Bronchial epithelial cell (primary cell): ENCODE measurements around the gene SCAMP4. TPM values are rescaled to one million over a fixed set of nuclear protein-coding genes. Genes with fewer than 3 reads are reported as not detected.

ENCODE experiments used
- DNase-seq: peaks from one replicate; pipeline ENCODE4 v3.0.0-alpha.2; 2010; ENCODE audit warnings: low read depth
- FAIRE-seq: peaks from 2 replicates; lab custom pipeline; 2011; peaks lifted over from hg19 to GRCh38; lab: Jason Lieb, UNC
- H3K27me3 ChIP-seq: 2 replicates; pipeline ENCODE4 v1.5.1; 2011; ENCODE audit warnings: low read length; ENCODE audit not compliant: control insufficient read depth, insufficient read depth
- H3K36me3 ChIP-seq: 2 replicates; pipeline ENCODE4 v1.5.1; 2011; ENCODE audit warnings: low read length; ENCODE audit not compliant: control insufficient read depth, insufficient read depth
- H3K4me3 ChIP-seq: 2 replicates; pipeline ENCODE4 v1.5.1; 2011; ENCODE audit warnings: mild to moderate bottlenecking, low read depth, low read length, control low read depth
- total RNA-seq: library from RNA; depleted of rRNA; stranded (reverse); fragments of >200 nt; gene quantifications from 2 replicates; pipeline ENCODE4 v1.2.1, GENCODE V29; 2014
- TF ChIP-seq, protein P1 (sequence below): IDR thresholded peaks from 2 replicates; pipeline ENCODE4 v1.5.1; 2011; ENCODE audit warnings: mild to moderate bottlenecking, moderate library complexity, low read length, control low read depth, inconsistent platforms; ENCODE audit not compliant: insufficient read depth, severe bottlenecking

The SCAMP4 gene
- total RNA-seq, 1 donor from 2014 or later: 14.2 TPM

DNA sequence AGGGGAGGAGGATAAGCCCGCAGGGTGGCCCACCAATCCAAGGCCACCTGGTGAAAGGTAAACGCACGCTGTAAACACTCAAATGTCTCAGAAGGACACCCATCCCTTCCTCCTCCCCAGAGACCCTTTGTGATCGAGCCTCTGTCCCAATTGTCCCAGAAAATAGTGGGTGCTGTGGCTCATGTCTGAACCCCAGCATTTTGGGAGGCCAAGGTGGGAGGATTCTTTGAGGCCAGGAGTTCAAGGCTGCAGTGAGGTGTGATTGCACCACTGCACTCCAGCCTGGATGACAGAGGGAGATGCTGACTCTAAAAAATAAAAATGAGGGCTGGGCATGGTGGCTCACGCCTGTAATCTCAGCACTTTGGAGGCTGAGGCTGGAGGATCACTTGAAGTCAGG is 16.8 kb upstream of the SCAMP4 start:
- H3K27me3 ChIP-seq: no peaks in the 10 kb centered on the region
- H3K36me3 ChIP-seq: no peaks in the 10 kb centered on the region
- TF ChIP-seq, protein P1, sequence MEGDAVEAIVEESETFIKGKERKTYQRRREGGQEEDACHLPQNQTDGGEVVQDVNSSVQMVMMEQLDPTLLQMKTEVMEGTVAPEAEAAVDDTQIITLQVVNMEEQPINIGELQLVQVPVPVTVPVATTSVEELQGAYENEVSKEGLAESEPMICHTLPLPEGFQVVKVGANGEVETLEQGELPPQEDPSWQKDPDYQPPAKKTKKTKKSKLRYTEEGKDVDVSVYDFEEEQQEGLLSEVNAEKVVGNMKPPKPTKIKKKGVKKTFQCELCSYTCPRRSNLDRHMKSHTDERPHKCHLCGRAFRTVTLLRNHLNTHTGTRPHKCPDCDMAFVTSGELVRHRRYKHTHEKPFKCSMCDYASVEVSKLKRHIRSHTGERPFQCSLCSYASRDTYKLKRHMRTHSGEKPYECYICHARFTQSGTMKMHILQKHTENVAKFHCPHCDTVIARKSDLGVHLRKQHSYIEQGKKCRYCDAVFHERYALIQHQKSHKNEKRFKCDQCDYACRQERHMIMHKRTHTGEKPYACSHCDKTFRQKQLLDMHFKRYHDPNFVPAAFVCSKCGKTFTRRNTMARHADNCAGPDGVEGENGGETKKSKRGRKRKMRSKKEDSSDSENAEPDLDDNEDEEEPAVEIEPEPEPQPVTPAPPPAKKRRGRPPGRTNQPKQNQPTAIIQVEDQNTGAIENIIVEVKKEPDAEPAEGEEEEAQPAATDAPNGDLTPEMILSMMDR: no peak
- DNase-seq (no peak), FAIRE-seq (no peak)
- no peak overlapping the region for H3K4me3 ChIP-seq

DNA sequence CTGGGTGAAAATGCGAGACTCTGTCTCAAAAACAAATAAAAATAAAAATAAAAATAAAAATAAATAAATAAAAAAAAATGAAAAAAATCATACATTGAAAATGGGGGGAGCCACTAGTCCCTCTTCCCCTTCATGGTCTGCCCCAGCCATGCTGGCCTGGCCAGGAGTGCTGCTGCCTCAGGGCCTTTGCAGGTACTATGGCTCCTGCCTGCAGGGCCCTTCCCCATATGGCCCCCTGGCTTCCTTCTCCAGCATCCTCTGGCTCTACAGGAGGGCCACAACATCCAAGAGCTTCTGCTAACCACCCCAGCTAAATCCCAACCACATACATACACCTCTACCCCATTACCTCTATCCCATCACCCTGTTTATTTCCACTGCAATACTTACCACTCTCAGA is 15.3 kb upstream of the SCAMP4 start:
- no peaks in the 10 kb centered on the region for H3K27me3 ChIP-seq
- no peak for FAIRE-seq
- no peaks in the 10 kb centered on the region for H3K36me3 ChIP-seq
- no peak for DNase-seq
- TF ChIP-seq, protein P1: no peak
- no peak overlapping the region for H3K4me3 ChIP-seq

DNA sequence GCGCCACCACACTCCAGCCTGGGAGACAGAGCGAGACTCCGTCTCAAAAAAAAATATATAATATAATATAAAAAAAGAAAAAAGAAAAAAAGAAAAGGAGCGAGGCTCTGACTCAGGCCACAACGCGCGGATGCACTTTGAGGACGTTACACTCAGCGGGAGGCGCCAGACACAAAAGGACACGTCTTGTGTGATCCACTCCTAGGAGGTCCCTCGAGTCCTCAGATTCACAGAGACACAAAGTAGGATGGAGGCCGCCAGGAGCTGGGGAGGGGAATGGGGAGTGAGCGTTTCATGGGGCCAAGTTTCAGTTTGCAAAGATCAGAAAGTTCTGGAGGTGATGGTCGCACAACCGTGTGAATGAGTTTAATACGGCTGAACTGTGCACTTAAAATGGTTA is 11.4 kb upstream of the SCAMP4 start:
- H3K4me3 ChIP-seq: no peak overlapping the region
- H3K36me3 ChIP-seq: no peaks in the 10 kb centered on the region
- TF ChIP-seq, protein P1: no peak
- no peaks in the 10 kb centered on the region for H3K27me3 ChIP-seq
- DNase-seq (no peak), FAIRE-seq (no peak)

DNA sequence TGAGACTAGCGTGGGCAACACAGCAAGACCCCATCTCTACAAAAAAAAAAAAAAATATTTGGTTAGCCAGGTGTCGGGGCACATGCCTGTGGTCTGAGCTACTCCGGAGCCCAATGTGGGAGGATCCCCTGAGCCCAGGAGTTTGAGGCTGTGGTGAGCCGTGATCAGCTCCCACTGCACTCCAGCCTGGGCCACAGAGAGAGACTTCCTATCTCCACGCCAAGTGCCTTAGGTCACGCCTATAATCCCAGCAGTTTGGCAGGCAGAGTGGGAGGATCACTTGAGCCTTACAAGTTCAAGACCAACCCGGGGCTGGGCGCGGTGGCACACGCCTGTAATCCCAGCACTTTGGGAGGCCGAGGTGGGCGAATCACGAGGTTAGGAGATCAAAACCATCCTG is 8.7 kb upstream of the SCAMP4 start:
- DNase-seq (no peak), FAIRE-seq (no peak)
- no peaks in the 10 kb centered on the region for H3K36me3 ChIP-seq
- no peak overlapping the region for H3K4me3 ChIP-seq
- no peaks in the 10 kb centered on the region for H3K27me3 ChIP-seq
- TF ChIP-seq, protein P1: no peak

DNA sequence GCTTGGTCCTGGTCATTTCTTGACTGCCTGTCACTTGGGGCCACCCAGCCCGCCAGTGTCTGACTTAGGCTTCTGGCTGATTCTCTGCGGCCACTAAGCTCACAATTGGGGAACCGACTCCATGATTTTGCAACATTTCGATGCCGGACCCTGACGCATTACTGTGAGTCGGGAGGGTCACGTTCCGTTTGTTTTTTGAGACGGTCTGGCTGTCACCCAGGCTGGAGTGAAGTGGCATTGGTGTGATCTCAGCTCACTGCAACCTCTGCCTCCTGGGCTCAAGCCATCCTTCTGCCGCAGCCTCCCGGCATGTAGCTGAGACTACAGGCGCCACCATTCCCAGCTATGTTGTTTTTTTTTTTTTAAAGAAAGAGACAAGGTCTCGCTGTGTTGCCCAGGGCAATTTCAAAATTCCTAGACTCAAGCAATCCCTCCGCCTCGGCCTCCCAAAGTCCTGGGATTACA is 3.2 kb upstream of the SCAMP4 start:
- FAIRE-seq (no peak), DNase-seq (no peak)
- no peaks in the 10 kb centered on the region for H3K27me3 ChIP-seq
- H3K36me3 ChIP-seq: no peaks in the 10 kb centered on the region
- TF ChIP-seq, protein P1: no peak
- H3K4me3 ChIP-seq: no peak overlapping the region

DNA sequence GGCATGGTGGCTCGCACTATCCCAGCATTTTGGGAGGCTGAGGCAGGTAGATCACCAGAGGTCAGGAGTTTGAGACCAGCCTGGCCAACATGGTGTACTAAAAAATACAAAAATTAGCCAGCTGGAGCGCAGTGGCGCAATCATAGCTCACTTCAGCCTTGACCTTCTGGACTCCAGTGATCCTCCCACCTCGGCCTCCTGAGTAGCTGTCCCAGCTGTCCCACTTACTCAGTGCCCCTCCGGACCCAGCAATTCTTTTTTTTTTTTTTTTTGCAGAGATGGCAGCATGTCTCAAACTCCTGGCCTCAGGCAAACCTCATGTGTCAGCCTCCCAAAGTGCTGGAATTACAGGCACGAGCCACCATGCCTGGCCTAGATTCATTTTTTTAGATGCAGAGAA is 2.3 kb upstream of the SCAMP4 start:
- Histone ChIP-seq H3K36me3 (no peaks in the 10 kb centered on the region), H3K4me3 (no peak overlapping the region), H3K27me3 (no peaks in the 10 kb centered on the region)
- no peak for DNase-seq
- FAIRE-seq: no peak
- TF ChIP-seq, protein P1: no peak
